Measurements from ENCODE around the gene TGFBR1.

DNA sequence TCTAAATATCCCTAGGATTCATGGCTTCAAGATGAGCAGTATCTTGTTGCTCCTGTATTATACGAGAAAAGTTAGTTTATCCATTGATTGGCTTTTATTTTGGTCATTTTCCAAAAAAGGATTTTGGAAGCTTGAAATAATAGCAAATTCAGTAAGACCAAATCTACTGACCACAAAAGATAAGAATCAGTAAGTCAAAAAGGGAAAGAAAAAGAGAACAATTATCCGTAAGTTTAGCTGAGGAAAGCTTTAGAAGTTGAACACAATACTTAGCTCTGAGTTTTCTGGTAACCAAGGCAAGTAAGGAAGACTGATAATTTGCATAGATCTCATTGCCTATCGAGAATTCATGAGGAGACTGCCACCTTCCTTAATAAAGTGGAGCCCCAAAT, 9.1 kb downstream of the TGFBR1 start:
- TF ChIP-seq, protein P1, sequence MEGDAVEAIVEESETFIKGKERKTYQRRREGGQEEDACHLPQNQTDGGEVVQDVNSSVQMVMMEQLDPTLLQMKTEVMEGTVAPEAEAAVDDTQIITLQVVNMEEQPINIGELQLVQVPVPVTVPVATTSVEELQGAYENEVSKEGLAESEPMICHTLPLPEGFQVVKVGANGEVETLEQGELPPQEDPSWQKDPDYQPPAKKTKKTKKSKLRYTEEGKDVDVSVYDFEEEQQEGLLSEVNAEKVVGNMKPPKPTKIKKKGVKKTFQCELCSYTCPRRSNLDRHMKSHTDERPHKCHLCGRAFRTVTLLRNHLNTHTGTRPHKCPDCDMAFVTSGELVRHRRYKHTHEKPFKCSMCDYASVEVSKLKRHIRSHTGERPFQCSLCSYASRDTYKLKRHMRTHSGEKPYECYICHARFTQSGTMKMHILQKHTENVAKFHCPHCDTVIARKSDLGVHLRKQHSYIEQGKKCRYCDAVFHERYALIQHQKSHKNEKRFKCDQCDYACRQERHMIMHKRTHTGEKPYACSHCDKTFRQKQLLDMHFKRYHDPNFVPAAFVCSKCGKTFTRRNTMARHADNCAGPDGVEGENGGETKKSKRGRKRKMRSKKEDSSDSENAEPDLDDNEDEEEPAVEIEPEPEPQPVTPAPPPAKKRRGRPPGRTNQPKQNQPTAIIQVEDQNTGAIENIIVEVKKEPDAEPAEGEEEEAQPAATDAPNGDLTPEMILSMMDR (IDR thresholded peaks at IDR 0.05) = no peak
- TF ChIP-seq POLR2AphosphoS5 (IDR thresholded peaks at IDR 0.05; ENCODE audit: insufficient read depth in 1 of 2, low read depth in 1 of 2) = no peak

All from vagina (tissue), 2 donors.